Heart left ventricle (tissue), 16 donors: ENCODE results near the gene MDM4. TPM values are rescaled to one million over a fixed set of nuclear protein-coding genes. Genes with fewer than 3 reads are reported as not detected.

Experiments used
- ATAC-seq, 4 donors: fragments of 200-7000 bp; cut with Tn5 transposase; one replicate each; pipeline ENCODE4 v1.9.1; 2020 to 2022; ENCODE audit warnings: moderate library complexity in 4 of 4, mild to moderate bottlenecking in 3 of 4, moderate number of reproducible peaks in 1 of 4
- DNase-seq, 5 donors: peaks; one replicate each; pipeline ENCODE4 v3.0.0-alpha.2; 2020
- H3K27ac ChIP-seq, 12 donors: fragments of 200-600 bp; sonication (generic) in 4 of 12; one replicate each; pipeline versions ENCODE4 v1.5.0 to v1.8.0; 2016 to 2022; ENCODE audit warnings: mild to moderate bottlenecking in 2 of 12
- H3K27me3 ChIP-seq, 9 donors: fragments of 200-600 bp; sonication (generic) in 2 of 9; one replicate each; pipeline versions ENCODE4 v1.5.1 to v1.8.0; 2016 to 2022; ENCODE audit warnings: mild to moderate bottlenecking in 3 of 9
- H3K36me3 ChIP-seq, 9 donors: fragments of 200-600 bp; sonication (generic) in 2 of 9; one replicate each; pipeline versions ENCODE4 v1.5.0 to v1.8.0; 2018 to 2022; ENCODE audit warnings: mild to moderate bottlenecking in 2 of 9
- H3K4me1 ChIP-seq, 12 donors: fragments of 200-600 bp; sonication (generic) in 4 of 12; one replicate each; pipeline versions ENCODE4 v1.5.0 to v1.8.0; 2016 to 2022; ENCODE audit warnings: mild to moderate bottlenecking in 3 of 12
- H3K4me3 ChIP-seq, 12 donors: fragments of 200-600 bp; sonication (generic) in 4 of 12; one replicate each; pipeline versions ENCODE4 v1.5.0 to v1.8.0; 2017 to 2022; ENCODE audit warnings: mild to moderate bottlenecking in 9 of 12, moderate library complexity in 4 of 12
- H3K9me3 ChIP-seq, 12 donors: fragments of 200-600 bp; sonication (generic) in 4 of 12; one replicate each; pipeline versions ENCODE4 v1.5.0 to v1.8.0; 2016 to 2022; ENCODE audit warnings: mild to moderate bottlenecking in 1 of 12
- POLR2A ChIP-seq, 2 donors: fragments of 450-650 bp; IDR thresholded peaks; one replicate each; pipeline ENCODE4 v1.6.1; 2017; ENCODE audit warnings: antibody characterized with exemption in 2 of 2, mild to moderate bottlenecking in 2 of 2, moderate library complexity in 2 of 2
- WGBS, 4 donors: extraction: QIAGEN DNeasy Blood & Tissue Kit in 2 of 4; methylation state at CpG; one replicate each; pipeline versions ENCODE4 v1.1.5 to v1.1.7; 2013 to 2018; 5-methylcytosine and 5-hydroxymethylcytosine counted together
- intact Hi-C, 10 donors: fragments of 100-400 bp; cut with DNase I; formaldehyde crosslinking; loops; one replicate each; pipeline versions ENCODE4 v1.11.1 to v1.14.2; 2022
- polyA plus RNA-seq, 2 donors: library from polyadenylated mRNA; stranded (reverse); fragments of 200-250 nt; gene quantifications; one replicate each; pipeline ENCODE4 v1.2.3, GENCODE V29; 2013
- total RNA-seq, 9 donors: library from RNA; depleted of rRNA in 2 of 9; stranded (reverse); fragments of >200 nt in 2 of 9; fragmentation: NEBNext Ultra II Directional in 3 of 9; extraction: Animal tissue kit (Norgen Biotek cat#: 25700) in 3 of 9; gene quantifications; one replicate each; pipeline versions ENCODE4 v1.1.0 to v1.2.4, GENCODE V29; 2016 to 2023
- TF ChIP-seq, protein P1 (sequence below), 12 donors: fragments of 200-600 bp; sonication (generic) in 4 of 12; IDR thresholded peaks; one replicate each; pipeline versions ENCODE4 v1.5.0 to v1.8.0; 2018 to 2022; ENCODE audit warnings: antibody characterized with exemption in 12 of 12, mild to moderate bottlenecking in 5 of 12
- donor health status: ischemic (EF 13 %, LVEDD 7.1; RV severe dilation, severe dysfunction).
- donor health status: healthy with polysubstance abuse.
- donor health status: DM: no; HTN: yes; CAD: no.
- donor health status: DM: no; HTN: no; CAD: no.
- donor health status: ischemic (EF 25% LVEDD 6.9; RV normal size, moderate dysfunction).
- donor health status: ischemic (EF 25% LVEDD 5.7; RV mildly dilated, moderate dysfunction).
- donor health status: healthy.
- donor health status: DM: yes; HTN: yes; CAD: no.
- donor health status: ischemic (EF 35%, LVEDD 5.7; RV mildly dilated, moderate dysfunction).
- donor health status: nonischemic (EF 11% LVEDD 7.7; RV severe dilation, severe dysfunction).
- donor health status: DM: yes; HTN: yes; CAD: no.
- donor health status: PGD.
- donor health status: ischemic (EF 29% LVEDD 5.4; RV normal size, mild dysfunction).
- donor health status: nonischemic (EF 23%, LVEDD 6.1; RV moderate dilation, normal function).

MDM4 gene
- total and polyA plus RNA-seq, 11 donors: 5.7 to 48.7 (median 31.6) TPM

DNA sequence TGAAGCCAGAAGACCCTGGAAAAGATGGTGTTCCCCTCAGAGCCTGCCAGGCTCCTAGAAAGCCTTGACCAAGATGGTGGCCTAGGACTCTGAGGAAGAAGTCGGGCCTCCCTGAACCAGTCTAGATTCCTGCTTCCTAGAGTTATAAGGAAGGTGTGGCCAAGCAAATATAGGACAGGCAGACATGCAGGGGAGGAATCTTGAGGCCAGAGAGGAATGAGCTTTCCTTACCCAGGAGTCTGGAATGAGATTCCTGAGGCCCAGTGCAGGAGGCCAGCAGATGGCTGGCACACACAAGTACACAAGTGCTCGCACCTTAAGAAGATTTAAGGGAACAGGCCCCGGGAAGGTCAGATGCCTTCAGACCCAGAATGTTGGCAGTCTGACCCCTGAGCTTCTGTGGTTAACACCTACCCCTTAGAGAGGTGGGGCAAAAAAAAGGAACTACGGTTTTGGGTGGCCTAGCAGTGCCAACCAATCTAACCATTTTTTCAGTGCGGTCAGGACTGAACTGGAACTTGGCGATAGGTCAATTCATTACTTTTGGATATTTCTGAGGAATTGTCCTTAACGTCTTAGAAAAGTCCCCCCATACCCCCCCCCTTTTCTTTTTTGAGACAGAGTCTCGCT, 73.3 kb downstream of the MDM4 start:
- Histone ChIP-seq H3K27me3 (no peaks in the 10 kb centered on the region), H3K9me3 (no peaks in the 10 kb centered on the region), H3K4me1 (no peaks in the 10 kb centered on the region), H3K36me3 (no peaks in the 10 kb centered on the region), H3K27ac (no peak overlapping the region), H3K4me3 (no peak overlapping the region)
- no peak for ATAC-seq
- intact Hi-C loops: no loop called here
- WGBS, 4 donors: 80 to 93% (median 86%) methylated on average over 8 of the region's 8 CpGs
- no peak for DNase-seq
- TF ChIP-seq POLR2A (IDR thresholded peaks at IDR 0.05): no peak
- TF ChIP-seq, protein P1, sequence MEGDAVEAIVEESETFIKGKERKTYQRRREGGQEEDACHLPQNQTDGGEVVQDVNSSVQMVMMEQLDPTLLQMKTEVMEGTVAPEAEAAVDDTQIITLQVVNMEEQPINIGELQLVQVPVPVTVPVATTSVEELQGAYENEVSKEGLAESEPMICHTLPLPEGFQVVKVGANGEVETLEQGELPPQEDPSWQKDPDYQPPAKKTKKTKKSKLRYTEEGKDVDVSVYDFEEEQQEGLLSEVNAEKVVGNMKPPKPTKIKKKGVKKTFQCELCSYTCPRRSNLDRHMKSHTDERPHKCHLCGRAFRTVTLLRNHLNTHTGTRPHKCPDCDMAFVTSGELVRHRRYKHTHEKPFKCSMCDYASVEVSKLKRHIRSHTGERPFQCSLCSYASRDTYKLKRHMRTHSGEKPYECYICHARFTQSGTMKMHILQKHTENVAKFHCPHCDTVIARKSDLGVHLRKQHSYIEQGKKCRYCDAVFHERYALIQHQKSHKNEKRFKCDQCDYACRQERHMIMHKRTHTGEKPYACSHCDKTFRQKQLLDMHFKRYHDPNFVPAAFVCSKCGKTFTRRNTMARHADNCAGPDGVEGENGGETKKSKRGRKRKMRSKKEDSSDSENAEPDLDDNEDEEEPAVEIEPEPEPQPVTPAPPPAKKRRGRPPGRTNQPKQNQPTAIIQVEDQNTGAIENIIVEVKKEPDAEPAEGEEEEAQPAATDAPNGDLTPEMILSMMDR (IDR thresholded peaks at IDR 0.05): no peak

DNA sequence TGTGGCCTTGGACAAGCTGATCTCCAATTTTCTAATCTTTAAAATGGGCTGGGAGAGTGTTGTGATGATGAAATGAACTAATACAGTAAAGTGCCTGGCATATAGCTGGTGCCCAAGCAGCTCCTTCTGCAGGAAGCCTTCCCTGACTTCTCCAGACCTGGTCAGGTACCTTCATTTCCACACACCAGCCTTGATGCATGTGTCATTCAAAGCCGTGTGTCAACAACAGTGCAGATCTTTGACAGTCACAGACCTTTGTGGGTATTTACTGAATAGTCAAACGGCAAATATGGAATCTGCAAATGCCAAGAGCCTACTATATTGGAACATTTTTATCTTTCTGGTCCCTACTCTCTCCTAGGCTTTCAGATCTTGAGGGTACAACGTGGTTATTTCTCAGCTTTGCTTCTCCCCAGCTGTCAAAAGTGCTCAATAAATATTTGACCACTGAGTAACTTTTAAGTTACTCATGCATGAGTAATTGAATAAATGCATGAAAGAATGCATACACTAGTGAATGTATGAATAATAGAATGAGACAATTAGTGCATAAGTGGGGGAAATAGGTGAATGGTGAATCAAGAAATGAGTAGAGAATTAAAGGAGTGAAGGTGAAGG, 75.4 kb downstream of the MDM4 start:
- ATAC-seq (no peak), DNase-seq (no peak)
- Histone ChIP-seq H3K27me3 (no peaks in the 10 kb centered on the region), H3K4me1 (no peaks in the 10 kb centered on the region), H3K9me3 (no peaks in the 10 kb centered on the region), H3K27ac (no peak overlapping the region), H3K36me3 (no peaks in the 10 kb centered on the region), H3K4me3 (no peak overlapping the region)
- no peak for TF ChIP-seq POLR2A (IDR thresholded peaks at IDR 0.05)
- TF ChIP-seq, protein P1 (IDR thresholded peaks at IDR 0.05): no peak
- 83 to 89% (median 86%) methylated on average over 3 of the region's 3 CpGs for WGBS, 4 donors
- intact Hi-C loops: no loop called here

DNA sequence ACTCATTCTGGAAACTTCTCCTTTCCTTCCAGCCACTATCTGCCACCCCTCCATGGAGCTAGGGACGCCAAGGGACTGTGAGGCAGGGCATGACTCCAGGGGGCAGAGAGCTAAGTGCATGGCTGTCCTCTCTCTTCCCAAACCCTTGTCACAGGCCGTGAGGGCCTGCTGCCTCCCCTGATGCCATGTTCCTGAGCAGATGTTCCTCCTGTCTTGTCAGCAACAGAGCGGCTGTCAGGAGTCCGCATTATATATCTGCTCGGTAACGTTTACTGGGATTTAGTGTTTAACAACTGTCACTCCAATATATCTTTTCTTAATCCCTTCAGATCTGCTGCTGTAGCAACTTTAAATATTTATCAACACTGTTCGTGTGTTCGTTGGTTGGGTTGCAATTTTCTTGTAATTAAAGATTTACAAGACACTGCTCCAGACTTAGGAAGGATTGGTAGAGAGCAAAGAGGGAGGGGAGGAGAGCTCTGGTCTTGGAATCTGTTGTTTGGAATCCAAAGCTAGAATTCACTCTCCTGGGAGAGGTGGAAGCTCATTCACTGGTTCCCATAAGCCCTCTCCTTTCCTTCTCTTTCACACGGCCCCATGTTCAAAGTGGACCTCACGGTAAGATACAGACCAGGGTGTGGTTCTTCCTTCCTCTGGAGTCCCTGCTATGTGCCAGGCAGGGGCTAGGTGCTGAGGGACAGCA, 76.2 kb downstream of the MDM4 start:
- no peaks in the 10 kb centered on the region for H3K36me3 ChIP-seq
- ATAC-seq: no peak
- 67 to 73% (median 69%) methylated on average over 9 to 10 of the region's 10 CpGs for WGBS, 4 donors
- H3K27ac ChIP-seq: no peak overlapping the region
- H3K9me3 ChIP-seq: no peaks in the 10 kb centered on the region
- intact Hi-C loops: no loop called here
- H3K4me3 ChIP-seq: no peak overlapping the region
- no peak for DNase-seq
- H3K27me3 ChIP-seq: no peaks in the 10 kb centered on the region
- TF ChIP-seq, protein P1 (IDR thresholded peaks at IDR 0.05): no peak
- TF ChIP-seq POLR2A (IDR thresholded peaks at IDR 0.05): no peak
- H3K4me1 ChIP-seq: no peaks in the 10 kb centered on the region

DNA sequence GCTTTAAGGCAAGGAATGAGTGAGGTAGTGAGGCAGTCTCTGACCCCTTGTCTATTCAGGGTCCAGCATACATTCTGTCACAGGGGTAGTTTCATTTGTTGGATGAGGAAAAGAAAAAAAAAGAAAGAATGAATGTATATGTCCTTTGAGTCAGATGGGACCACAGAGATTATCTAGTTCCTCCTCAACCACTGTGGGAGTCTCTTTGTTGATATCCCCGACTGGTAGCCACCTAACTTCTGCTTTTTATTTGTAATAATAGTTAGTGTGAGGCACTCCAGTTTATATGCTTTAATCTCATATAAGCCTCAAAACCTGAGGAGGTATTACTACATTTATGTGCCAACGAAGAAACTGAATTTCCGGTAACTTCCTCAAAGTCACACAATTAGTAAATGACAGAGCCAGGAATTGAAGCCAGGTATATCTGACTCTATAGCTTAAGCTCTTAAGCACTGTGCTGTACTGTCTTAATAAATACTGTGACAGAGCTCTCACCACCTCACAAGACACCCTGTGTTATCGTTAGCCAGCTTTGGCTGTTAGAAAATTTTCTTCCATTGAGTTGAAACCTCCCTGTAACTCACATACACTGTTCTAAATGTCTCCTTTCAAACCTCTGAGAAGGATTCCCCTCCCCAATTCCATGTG, 82.2 kb downstream of the MDM4 start:
- TF ChIP-seq, protein P1 (IDR thresholded peaks at IDR 0.05): no peak
- TF ChIP-seq POLR2A (IDR thresholded peaks at IDR 0.05): no peak
- ATAC-seq: no peak
- no peaks in the 10 kb centered on the region for H3K9me3 ChIP-seq
- H3K36me3 ChIP-seq: no peaks in the 10 kb centered on the region
- H3K27ac ChIP-seq: no peak overlapping the region
- 63 to 82% (median 71%) methylated on average over 4 of the region's 4 CpGs for WGBS, 4 donors
- intact Hi-C loops: no loop called here
- no peak for DNase-seq
- H3K4me1 ChIP-seq: no peaks in the 10 kb centered on the region
- peaks cover 0 to 8% (median 0%) of the 10 kb centered on the region in 9 donors for H3K27me3 ChIP-seq
- no peak overlapping the region for H3K4me3 ChIP-seq
